GM10847 (cell line): Measurements from ENCODE around the gene CASK.

Experiments
- POLR2A ChIP-seq: IDR thresholded peaks from 2 replicates; pipeline ENCODE4 v1.6.1; 2011; ENCODE audit not compliant: insufficient read length; ENCODE audit errors: extremely low read depth

The CASK gene, protein sequence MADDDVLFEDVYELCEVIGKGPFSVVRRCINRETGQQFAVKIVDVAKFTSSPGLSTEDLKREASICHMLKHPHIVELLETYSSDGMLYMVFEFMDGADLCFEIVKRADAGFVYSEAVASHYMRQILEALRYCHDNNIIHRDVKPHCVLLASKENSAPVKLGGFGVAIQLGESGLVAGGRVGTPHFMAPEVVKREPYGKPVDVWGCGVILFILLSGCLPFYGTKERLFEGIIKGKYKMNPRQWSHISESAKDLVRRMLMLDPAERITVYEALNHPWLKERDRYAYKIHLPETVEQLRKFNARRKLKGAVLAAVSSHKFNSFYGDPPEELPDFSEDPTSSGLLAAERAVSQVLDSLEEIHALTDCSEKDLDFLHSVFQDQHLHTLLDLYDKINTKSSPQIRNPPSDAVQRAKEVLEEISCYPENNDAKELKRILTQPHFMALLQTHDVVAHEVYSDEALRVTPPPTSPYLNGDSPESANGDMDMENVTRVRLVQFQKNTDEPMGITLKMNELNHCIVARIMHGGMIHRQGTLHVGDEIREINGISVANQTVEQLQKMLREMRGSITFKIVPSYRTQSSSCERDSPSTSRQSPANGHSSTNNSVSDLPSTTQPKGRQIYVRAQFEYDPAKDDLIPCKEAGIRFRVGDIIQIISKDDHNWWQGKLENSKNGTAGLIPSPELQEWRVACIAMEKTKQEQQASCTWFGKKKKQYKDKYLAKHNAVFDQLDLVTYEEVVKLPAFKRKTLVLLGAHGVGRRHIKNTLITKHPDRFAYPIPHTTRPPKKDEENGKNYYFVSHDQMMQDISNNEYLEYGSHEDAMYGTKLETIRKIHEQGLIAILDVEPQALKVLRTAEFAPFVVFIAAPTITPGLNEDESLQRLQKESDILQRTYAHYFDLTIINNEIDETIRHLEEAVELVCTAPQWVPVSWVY

DNA sequence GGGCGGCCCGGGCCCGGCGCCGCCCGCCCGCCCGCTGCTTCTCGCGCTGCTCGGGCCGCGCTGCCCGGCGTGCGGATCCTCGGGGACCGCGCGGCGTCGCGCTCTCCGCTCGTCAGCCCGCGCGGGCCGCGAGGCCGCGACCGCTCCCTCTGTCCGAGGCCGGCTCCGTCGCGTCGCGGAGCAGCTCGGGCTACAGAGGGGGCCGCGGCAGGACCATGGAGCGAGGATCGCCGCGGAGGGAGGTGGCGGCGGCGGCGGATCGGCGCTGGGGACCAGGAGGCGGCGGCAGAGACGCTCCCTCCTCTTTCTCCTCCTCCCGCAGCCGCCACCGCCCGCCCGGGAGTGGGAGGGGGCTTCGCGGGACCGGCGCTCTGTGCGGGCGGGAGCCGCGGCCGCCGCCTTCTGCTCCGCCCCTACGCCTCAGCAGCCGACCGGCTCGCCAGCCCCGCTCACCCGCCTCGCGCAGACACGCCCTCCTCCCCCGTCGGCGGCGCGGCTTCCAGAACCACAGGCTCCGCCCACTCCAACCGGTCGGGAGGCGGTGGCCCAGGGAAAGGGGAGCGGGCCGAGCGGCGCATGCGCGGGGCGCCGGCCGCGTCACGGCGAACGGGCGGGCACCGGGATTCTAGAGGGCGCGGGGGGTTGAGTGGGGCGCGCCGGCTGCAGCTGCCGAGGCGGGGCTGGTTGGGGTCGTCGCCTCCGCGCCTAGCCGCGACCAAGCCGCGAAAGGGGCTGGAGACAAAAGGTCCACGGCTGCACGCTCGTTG lies at the start of gene CASK:
TSS of gene CASK (minus strand) at position 344 of the 767 bp plus-strand sequence. CDS start 566 bp downstream, outside the sequence.
- TF ChIP-seq POLR2A = peak; percentile 24

- no peak for TF ChIP-seq POLR2A
Measured at GRCh38 chrX:41971346-41971745, 48.0 kb upstream of the CASK start.

- TF ChIP-seq POLR2A = no peak
Measured at GRCh38 chrX:41970419-41970818, 47.1 kb upstream of the CASK start.

- no peak for TF ChIP-seq POLR2A
Measured at GRCh38 chrX:41963348-41963747, 40.0 kb upstream of the CASK start.

DNA sequence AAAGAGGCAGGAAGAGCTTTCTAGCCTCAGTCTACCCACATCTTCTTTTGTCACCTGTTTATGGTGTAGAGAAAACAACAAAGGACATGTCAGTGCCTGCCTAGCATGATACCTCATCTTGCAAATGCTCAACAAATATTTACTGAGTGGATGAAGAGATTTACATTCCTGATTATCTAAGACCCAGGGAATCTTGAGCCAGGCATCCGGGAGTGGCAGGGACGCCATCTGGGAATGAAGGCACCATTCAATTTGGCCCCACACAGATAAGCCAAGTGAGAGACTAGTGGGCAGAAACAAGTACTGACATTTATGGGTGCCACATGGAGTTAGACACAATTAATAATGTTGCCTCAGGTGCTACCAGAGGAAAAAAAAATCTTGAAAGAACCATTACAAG lies 36.8 kb upstream of the CASK start:
- TF ChIP-seq POLR2A = no peak

DNA sequence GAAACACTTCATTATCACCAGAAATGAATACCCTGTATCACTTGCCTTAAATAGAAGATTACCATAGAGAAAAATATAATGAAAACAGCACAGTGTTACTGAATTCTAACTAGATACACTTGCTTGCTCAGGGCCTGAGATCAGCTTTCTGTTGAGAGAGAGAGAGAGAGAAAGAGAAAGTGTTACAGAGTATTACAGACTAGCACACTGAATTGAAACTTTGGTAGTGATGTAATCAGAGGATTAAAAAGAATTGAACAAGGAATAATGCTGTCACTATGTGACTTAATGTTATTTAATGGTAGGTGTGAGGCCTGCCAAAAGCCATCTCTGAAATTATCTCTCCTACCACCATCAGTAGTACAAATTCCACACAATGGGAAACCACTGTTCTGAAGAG lies 35.5 kb upstream of the CASK start:
- no peak for TF ChIP-seq POLR2A

DNA sequence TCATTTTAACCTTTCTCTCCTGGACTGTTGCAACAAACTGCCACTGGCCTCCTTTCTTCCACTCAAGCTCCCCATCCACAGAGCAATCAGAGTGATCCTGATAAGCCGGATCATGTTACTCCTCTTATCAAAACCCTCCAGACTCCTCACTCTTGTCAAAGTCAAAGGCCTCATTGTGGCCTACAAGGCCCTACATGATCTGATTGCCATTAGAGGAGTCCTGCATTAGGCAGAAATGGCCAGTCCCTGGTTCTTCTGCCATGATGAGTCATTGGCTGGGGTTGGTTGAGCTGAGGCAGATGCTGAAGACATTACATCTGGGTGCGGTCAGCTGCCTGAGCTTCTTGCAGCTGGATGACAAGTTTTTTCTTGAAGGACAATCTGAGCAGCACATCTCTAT lies 32.7 kb upstream of the CASK start:
- no peak for TF ChIP-seq POLR2A

DNA sequence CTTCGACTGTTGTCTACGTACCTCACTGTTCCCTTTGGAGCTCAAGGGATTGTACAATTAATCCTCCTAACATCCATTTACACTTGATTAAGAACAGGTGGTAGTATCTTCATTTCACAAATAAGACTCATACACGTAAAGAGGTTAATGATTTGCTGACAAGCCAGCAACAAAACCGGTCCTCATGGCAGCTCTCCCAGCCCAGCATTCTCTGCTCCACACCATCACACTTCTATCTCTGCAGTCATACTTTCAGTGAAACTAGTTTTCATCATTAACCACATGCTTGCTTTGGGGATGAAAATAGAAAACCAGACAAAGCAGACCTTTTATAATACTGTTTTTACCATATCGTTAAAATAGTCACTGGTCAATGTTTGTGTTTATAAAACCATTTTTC lies 28.7 kb upstream of the CASK start:
- TF ChIP-seq POLR2A = no peak

DNA sequence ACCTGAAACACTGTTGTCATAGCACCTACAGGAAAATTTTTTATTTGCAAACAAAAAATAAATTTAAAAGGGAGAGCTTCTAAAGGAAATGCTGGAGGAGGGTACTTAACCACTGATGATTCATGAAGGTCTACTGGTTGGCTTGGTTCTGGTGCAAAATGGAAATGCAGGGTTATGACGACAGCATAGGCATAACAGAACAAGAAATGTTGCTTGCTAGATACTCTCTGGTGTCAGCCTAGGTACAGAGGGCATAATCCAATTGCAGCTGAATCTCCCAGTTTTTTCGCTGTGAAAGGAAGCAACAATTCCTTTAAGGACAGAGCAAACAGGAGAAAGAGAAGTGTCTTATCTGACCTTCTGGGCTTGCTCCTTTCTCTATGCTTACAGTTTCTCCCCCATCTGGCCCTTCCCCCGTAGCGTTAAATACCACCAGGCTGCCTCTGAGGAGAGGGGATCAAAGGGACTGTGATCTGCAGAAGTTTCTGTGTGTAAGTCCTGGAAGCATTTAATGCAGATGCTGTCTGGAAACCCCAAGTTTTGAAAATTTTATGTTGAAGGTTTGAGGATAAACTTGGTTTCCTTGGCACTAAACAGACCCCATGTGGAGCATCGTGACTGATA lies 23.7 kb upstream of the CASK start:
- no peak for TF ChIP-seq POLR2A

GRCh38 chrX:41946235-41946634 lies 22.9 kb upstream of the CASK start:
- TF ChIP-seq POLR2A = no peak

DNA sequence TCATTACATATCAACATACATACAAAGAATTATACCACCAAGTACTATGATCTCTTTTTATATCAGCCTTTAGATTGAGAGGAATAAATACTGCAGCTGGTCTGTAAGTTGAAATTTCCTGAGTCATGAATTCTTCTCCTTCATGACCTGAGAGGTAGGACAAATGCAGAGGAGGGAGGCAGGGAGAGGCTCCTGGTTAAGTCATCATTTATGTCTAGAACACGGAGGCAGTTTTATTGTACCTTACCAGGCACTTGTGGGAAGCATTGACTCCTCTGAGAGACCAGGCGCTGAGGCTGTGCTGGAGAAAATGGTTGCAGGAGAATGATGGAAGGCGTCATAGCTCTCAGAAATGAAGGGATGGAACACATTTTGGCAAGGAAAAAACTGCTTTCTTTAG lies 12.5 kb upstream of the CASK start:
- no peak for TF ChIP-seq POLR2A

GRCh38 chrX:41933546-41933945 lies 10.2 kb upstream of the CASK start:
- no peak for TF ChIP-seq POLR2A

DNA sequence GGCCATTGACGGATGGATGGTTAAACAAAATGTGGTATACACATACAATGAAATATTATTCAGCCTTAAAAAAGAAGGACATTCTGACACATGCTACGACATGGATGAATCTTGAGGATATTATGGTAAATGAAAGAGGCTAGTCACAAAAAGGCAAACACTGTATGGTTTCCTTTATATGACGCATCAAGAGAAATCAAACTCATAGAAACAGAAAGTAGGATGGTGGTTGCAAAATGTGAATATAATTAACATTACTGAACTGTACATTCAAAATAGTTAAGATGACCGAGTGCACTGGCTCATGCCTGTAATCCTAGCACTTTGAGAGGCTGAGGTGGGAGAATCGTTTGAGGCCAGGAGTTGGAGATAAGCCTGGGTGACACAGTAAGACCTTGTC lies 9.5 kb upstream of the CASK start:
- no peak for TF ChIP-seq POLR2A

DNA sequence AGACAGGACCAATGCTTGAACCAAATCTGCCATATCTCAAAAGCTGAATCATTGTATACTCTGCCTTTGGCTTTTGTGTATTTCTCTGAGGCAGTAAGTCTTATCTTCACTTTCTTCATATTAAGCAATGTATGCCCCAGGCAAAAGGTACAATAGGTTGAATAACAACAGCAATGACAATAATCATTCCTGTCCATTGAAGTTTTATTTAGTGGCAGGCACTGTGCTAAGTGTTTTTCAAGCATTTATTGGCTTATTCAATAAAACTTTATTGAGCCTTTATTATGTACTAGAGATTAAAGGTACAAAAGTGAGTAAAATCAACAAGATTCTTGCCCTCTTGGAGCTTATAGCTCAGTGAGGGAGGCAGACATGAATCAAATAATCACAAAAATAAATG lies 8.2 kb upstream of the CASK start:
- no peak for TF ChIP-seq POLR2A
